Activated CD8-positive, alpha-beta T cell treated with anti-CD3 and anti-CD28 coated beads for 36 hours (primary cell): ENCODE data around the gene LYSMD3. TPM values are rescaled to one million over a fixed set of nuclear protein-coding genes. Genes with fewer than 3 reads are reported as not detected.

Experiments
- ATAC-seq: fragments of 200-7000 bp; cut with Tn5 transposase; one replicate; pipeline ENCODE4 v1.10.0; 2021; ENCODE audit warnings: mild to moderate bottlenecking, moderate library complexity
- CTCF ChIA-PET: fragments of 350-600 bp; sonication (Branson Sonifier 250); formaldehyde crosslinking; loops from one replicate; lab custom pipeline; 2021; ENCODE audit warnings: antibody characterized with exemption; lab: Charles Lee
- POLR2A ChIA-PET: fragments of 350-600 bp; sonication (Branson Sonifier 250); formaldehyde crosslinking; loops from one replicate; lab custom pipeline; 2021; ENCODE audit warnings: antibody characterized with exemption; lab: Charles Lee
- DNase-seq: peaks from one replicate; pipeline ENCODE4 v3.0.0-alpha.2; 2020
- H3K27ac Mint-ChIP-seq: one replicate; pipeline ENCODE4 v1.8.0; 2021; ENCODE audit warnings: mild to moderate bottlenecking, mixed read lengths
- H3K27me3 Mint-ChIP-seq: one replicate; pipeline ENCODE4 v1.8.0; 2021; ENCODE audit warnings: mixed read lengths
- H3K36me3 Mint-ChIP-seq: one replicate; pipeline ENCODE4 v1.8.0; 2021; ENCODE audit warnings: low read depth, mixed read lengths
- H3K4me1 Mint-ChIP-seq: one replicate; pipeline ENCODE4 v1.8.0; 2021; ENCODE audit warnings: low read depth, mixed read lengths
- H3K4me3 Mint-ChIP-seq: one replicate; pipeline ENCODE4 v1.8.0; 2021; ENCODE audit warnings: mild to moderate bottlenecking, moderate library complexity, mixed read lengths
- H3K9me3 Mint-ChIP-seq: one replicate; pipeline ENCODE4 v1.8.0; 2021; ENCODE audit warnings: mixed read lengths
- CTCF ChIP-seq: fragments of 200-600 bp; IDR thresholded peaks from one replicate; pipeline ENCODE4 v1.8.0; 2022; ENCODE audit warnings: antibody characterized with exemption, mild to moderate bottlenecking
- intact Hi-C: fragments of 100-400 bp; cut with micrococcal nuclease; formaldehyde crosslinking; loops from one replicate; pipeline ENCODE4 v1.10.0; 2022
- total RNA-seq, 2 experiments: library from RNA; stranded (reverse); gene quantifications; one replicate each; pipeline ENCODE4 v1.2.3, GENCODE V29; 2021

LYSMD3 gene
- total RNA-seq, 2 experiments from 2014 or later = 14.2 to 14.7 TPM

GRCh38 chr5:90514520-90514919, 14.9 kb downstream of the LYSMD3 start:
- DNase-seq (no peak), ATAC-seq (no peak)
- Mint-ChIP-seq H3K27ac (no peak overlapping the region), H3K4me3 (no peak overlapping the region), H3K4me1 (peaks cover 8% of the 10 kb centered on the region), H3K36me3 (peaks cover 17% of the 10 kb centered on the region), H3K27me3 (no peaks in the 10 kb centered on the region), H3K9me3 (no peaks in the 10 kb centered on the region)
- TF ChIP-seq CTCF = no peak
- POLR2A ChIA-PET = no interaction called here
- intact Hi-C loops = no loop called here
- CTCF ChIA-PET = no interaction called here

GRCh38 chr5:90510438-90510837, 18.9 kb downstream of the LYSMD3 start:
- intact Hi-C loops = no loop called here
- Mint-ChIP-seq H3K27ac (no peak overlapping the region), H3K9me3 (no peaks in the 10 kb centered on the region), H3K4me3 (no peak overlapping the region), H3K4me1 (peaks cover 8% of the 10 kb centered on the region), H3K27me3 (no peaks in the 10 kb centered on the region), H3K36me3 (peaks cover 24% of the 10 kb centered on the region)
- ChIA-PET POLR2A (no interaction called here), CTCF (no interaction called here)
- ATAC-seq (no peak), DNase-seq (no peak)
- TF ChIP-seq CTCF = no peak

- intact Hi-C loops = no loop called here
- H3K36me3 Mint-ChIP-seq = peaks cover 26% of the 10 kb centered on the region
- H3K9me3 Mint-ChIP-seq = no peaks in the 10 kb centered on the region
- H3K4me3 Mint-ChIP-seq = no peak overlapping the region
- POLR2A ChIA-PET = no interaction called here
- no peak for ATAC-seq
- H3K27me3 Mint-ChIP-seq = no peaks in the 10 kb centered on the region
- H3K27ac Mint-ChIP-seq = no peak overlapping the region
- CTCF ChIA-PET = interaction anchor here (0.7 kb wide), 1 partner anchor 9 kb away, joined by 3 read pairs; no protein-coding TSS in a partner anchor
- no peak for TF ChIP-seq CTCF
- peaks cover 8% of the 10 kb centered on the region for H3K4me1 Mint-ChIP-seq
- DNase-seq = no peak
These were observed 23.2 kb downstream of the LYSMD3 start for GRCh38 chr5:90506221-90506620.

GRCh38 chr5:90504743-90505142, 24.6 kb downstream of the LYSMD3 start:
- ChIA-PET CTCF (no interaction called here), POLR2A (no interaction called here)
- intact Hi-C loops = no loop called here
- H3K36me3 Mint-ChIP-seq = peaks cover 27% of the 10 kb centered on the region
- no peaks in the 10 kb centered on the region for H3K27me3 Mint-ChIP-seq
- no peak for DNase-seq
- peaks cover 8% of the 10 kb centered on the region for H3K4me1 Mint-ChIP-seq
- no peak for ATAC-seq
- no peak overlapping the region for H3K27ac Mint-ChIP-seq
- TF ChIP-seq CTCF = no peak
- no peaks in the 10 kb centered on the region for H3K9me3 Mint-ChIP-seq
- H3K4me3 Mint-ChIP-seq = no peak overlapping the region

- no peak for ATAC-seq
- intact Hi-C loops = no loop called here
- CTCF ChIA-PET = interaction anchor here (1.1 kb wide), 1 partner anchor 64 kb away, joined by 3 read pairs; no protein-coding TSS in a partner anchor
These were observed 25.8 kb downstream of the LYSMD3 start for GRCh38 chr5:90503596-90503995.

More at GRCh38 chr5:90503596-90503995, 25.8 kb downstream of the LYSMD3 start:
- POLR2A ChIA-PET = no interaction called here
- Mint-ChIP-seq H3K27ac (no peak overlapping the region), H3K36me3 (peaks cover 24% of the 10 kb centered on the region), H3K4me1 (peaks cover 8% of the 10 kb centered on the region), H3K27me3 (no peaks in the 10 kb centered on the region), H3K9me3 (no peaks in the 10 kb centered on the region), H3K4me3 (no peak overlapping the region)
- no peak for DNase-seq
- no peak for TF ChIP-seq CTCF
